Measurements from ENCODE around the gene ALG1L2. TPM values are rescaled to one million over a fixed set of nuclear protein-coding genes. Genes with fewer than 3 reads are reported as not detected.

ALG1L2 gene
- total and polyA plus RNA-seq, 2 of the 8 experiments (the other 6 are each of a cell fraction or from before 2014, with no cell fraction given), result 0.15 to 1.7 TPM

GRCh38 chr3:130073582-130073981, 8.0 kb upstream of the ALG1L2 start:
- Histone ChIP-seq H4K20me1 (replicated peaks in 1 of 2; ENCODE audit: control insufficient read depth in 1 of 2, insufficient read depth in 2 of 2, low read length in 2 of 2) (no peaks in the 10 kb centered on the region), H4K91ac (replicated peaks; ENCODE audit: insufficient read length, low read length) (no peak overlapping the region), H3K4ac (replicated peaks; ENCODE audit: insufficient read length, low read depth, low read length) (no peak overlapping the region), H3K9ac (replicated peaks in 1 of 4; ENCODE audit: extremely low read depth in 1 of 4, low read depth in 3 of 4, low read length in 3 of 4) (no peak overlapping the region), H2BK15ac (ENCODE audit: low read length) (no peak overlapping the region), H3K36me3 (ENCODE audit: control insufficient read depth in 2 of 4, insufficient read depth in 4 of 4, low read length in 3 of 4) (no peaks in the 10 kb centered on the region), H4K8ac (ENCODE audit: extremely low read depth, insufficient read depth, low read length) (no peak overlapping the region), H2AK5ac (ENCODE audit: low read depth, low read length) (no peak overlapping the region), H4K5ac (ENCODE audit: insufficient read length, low read depth, low read length) (no peak overlapping the region), H3K9me3 (ENCODE audit: insufficient read depth in 2 of 2, low read depth in 1 of 2, low read length in 1 of 2) (no peaks in the 10 kb centered on the region), H2BK12ac (ENCODE audit: low read depth, low read length) (no peak overlapping the region), H3K23ac (ENCODE audit: insufficient read length) (no peak overlapping the region), H3K27me3 (replicated peaks in 1 of 4; ENCODE audit: control insufficient read depth in 3 of 4, extremely low read depth in 1 of 4, insufficient read depth in 3 of 4, low read length in 3 of 4) (no peaks in the 10 kb centered on the region), H2AFZ (ENCODE audit: low read length) (no peak overlapping the region), H3K4me2 (ENCODE audit: insufficient read depth in 1 of 2, low read depth in 2 of 2, low read length in 2 of 2) (no peak overlapping the region), H3K4me3 (ENCODE audit: extremely low read depth in 1 of 4, insufficient read depth in 2 of 4, low read depth in 3 of 4, low read length in 4 of 4) (no peak overlapping the region), H3K23me2 (ENCODE audit: low read depth, low read length) (no peaks in the 10 kb centered on the region), H2BK120ac (replicated peaks; ENCODE audit: low read depth, low read length) (no peak overlapping the region), H3K18ac (ENCODE audit: extremely low read depth, low read length) (no peak overlapping the region), H3K4me1 (replicated peaks in 1 of 4; ENCODE audit: control insufficient read depth in 3 of 4, insufficient read depth in 4 of 4, low read length in 3 of 4) (no peaks in the 10 kb centered on the region), H3K56ac (replicated peaks; ENCODE audit: insufficient read length, low read depth, low read length) (no peak overlapping the region), H2BK5ac (ENCODE audit: low read depth, low read length) (no peak overlapping the region), H3K14ac (ENCODE audit: insufficient read length) (no peak overlapping the region), H3K79me1 (ENCODE audit: low read depth, low read length) (no peaks in the 10 kb centered on the region), H2BK20ac (ENCODE audit: low read length) (no peak overlapping the region), H3K79me2 (ENCODE audit: control insufficient read depth in 1 of 2, insufficient read depth in 2 of 2, low read length in 2 of 2) (no peaks in the 10 kb centered on the region), H3K27ac (ENCODE audit: low read depth, low read length) (no peak overlapping the region)
- 85% methylated on average over 4 of the region's 4 CpGs; no CpG with 5 or more reads in 1 of the 2 experiments for WGBS, 2 experiments (ENCODE audit: extremely low coverage in 1 of 2, insufficient coverage in 1 of 2, insufficient read length in 1 of 2, insufficient replicate concordance in 2 of 2, low coverage in 1 of 2, low lambda C conversion rate in 2 of 2, missing lambda C conversion rate in 1 of 2)
- POLR2A ChIA-PET (ENCODE audit: partially characterized antibody), result no interaction called here
- DNase-seq (ENCODE audit: low read depth in 1 of 2, low spot score in 2 of 2) (no peak), FAIRE-seq (no peak)
- no peak for TF ChIP-seq TAF1 (IDR thresholded peaks at IDR 0.05; ENCODE audit: low read depth, low read length)
- no peak for TF ChIP-seq JUN (IDR thresholded peaks at IDR 0.05; ENCODE audit: low read depth, low read length)
- TF ChIP-seq POLR2AphosphoS5 (IDR thresholded peaks at IDR 0.05; ENCODE audit: low read depth, low read length), result no peak
- CTCF ChIA-PET (ENCODE audit: partially characterized antibody), result interaction anchor here (0.7 kb wide), 1 partner anchor 131 kb away, joined by 3 read pairs; no protein-coding TSS in a partner anchor
